SK-N-MC (cell line): Measurements from ENCODE around the gene PCLO.

Experiments used
- EZH2 ChIP-seq: fragments of 200-600 bp; sonication (generic); IDR thresholded peaks from one replicate; pipeline ENCODE4 v1.6.1; 2017; ENCODE audit warnings: antibody characterized with exemption
- POLR2AphosphoS5 ChIP-seq: IDR thresholded peaks from 2 replicates; pipeline ENCODE4 v1.6.1; 2012; ENCODE audit warnings: mild to moderate bottlenecking, low read depth, low read length, borderline replicate concordance

DNA sequence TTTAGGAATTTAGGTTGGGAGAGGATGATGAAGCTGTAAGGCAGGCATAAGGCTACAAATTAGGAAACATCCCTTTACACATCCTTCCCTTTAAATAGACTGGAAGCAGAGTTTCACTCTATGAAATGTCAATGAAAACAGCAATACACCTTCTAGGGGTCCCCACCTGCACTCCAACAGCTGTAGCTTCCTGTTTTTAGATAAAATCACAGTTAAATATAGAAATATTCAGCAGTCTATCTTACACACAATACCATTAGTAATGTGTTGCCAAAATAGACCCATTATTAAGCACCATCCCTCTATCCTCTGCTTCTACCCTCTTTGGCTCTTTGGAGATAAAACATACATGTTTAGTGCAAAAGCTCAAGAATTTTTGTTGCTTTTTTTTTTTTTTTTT lies 237.4 kb downstream of the PCLO start:
- no peak for TF ChIP-seq POLR2AphosphoS5
- no peak for TF ChIP-seq EZH2
